DMS53 treated with DMSO at 0.1 percent for 48 hours (cell line): ENCODE data around the gene CCL27.
A peak's percentile ranks its signal among the peaks of the same experiment; 100 is the strongest.

Experiments
- DNase-seq: peaks from one replicate; lab custom pipeline; 2025; ENCODE audit not compliant: unreplicated experiment; lab: John Stamatoyannopoulos, UW

Gene CCL27

DNA sequence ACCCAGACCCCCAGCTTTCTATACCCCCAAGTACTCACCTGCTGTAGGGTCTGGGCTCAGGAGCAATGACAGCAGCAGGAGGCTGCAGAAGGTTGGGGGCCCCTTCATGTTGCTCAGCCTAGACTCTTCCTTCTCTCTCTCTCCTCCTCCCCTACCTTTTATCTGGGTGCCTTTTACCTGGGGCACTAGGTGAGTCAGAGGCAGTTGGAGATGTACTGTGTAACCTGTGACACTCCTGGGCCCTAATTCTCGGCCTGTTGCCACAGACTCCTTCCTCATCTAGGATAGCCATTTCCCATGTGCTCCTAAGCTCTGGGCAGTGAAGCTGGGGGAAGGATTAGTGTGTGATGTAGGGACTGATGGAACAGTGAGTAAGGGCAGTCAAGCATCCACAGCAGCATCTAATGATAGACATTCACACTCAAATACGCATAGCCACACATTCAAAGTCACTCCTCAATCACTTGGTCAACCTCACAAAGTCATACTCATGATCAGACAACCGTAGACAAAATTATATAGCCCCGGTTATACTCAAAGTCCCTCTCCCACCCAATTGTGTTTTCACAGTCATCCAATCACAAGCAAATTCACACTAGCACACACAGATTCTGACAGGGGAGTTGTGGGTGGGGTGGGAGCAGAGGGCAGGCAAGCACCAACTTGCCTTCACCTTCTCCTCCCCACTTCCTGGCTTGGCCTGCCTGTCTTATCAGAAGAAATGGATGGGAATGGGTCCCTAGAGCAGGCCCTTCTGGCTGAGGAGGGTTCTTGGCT, at the start of gene CCL27:
TSS of gene CCL27 (minus strand) at position 132 of the 777 bp plus-strand sequence. CDS start at position 108, 24 bp downstream.
- DNase-seq: no peak

GRCh38 chr9:34712140-34712539, 49.7 kb upstream of the CCL27 start:
- DNase-seq: no peak

- DNase-seq: no peak
Observed at GRCh38 chr9:34710023-34710422, 47.6 kb upstream of the CCL27 start, which contains the start of gene CCL21. TSS of gene CCL21 (minus strand) at chr9:34710136. CDS start at chr9:34710066, 70 bp downstream.

DNA sequence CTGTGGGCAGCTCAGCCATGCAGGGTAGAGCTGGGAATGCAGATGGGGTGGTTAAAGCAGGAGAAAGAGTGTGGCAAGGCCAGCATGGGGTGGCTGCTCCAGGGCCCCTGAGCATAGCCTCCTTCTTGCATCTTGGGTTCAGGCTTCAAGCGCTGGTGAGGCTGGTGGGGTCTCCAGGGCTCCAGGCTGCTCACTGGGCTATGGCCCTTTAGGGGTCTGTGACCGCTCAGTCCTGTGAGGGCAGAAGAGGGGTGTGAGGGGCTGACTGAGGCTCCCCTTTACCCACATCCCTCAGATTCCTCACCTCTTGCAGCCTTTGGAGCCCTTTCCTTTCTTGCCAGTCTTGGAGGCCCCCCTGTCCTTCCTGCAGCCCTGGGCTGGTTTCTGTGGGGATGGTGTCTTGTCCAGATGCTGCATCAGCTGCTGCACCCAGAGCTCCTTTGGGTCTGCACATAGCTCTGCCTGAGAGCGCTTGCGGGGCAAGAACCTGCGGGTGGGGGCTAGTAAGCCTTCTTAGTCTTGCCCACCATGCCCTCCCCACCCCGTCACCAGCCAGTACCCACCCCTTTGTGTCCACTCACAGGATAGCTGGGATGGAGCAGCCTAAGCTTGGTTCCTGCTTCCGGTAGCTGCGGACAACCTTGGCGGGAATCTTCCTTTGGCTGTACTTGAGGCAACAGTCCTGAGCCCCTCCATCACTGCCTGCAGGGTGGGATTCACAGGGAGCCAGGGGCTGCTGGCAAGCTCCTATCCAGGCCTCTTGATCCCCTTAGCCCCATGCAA, 46.9 kb upstream of the CCL27 start:
- no peak for DNase-seq

DNA sequence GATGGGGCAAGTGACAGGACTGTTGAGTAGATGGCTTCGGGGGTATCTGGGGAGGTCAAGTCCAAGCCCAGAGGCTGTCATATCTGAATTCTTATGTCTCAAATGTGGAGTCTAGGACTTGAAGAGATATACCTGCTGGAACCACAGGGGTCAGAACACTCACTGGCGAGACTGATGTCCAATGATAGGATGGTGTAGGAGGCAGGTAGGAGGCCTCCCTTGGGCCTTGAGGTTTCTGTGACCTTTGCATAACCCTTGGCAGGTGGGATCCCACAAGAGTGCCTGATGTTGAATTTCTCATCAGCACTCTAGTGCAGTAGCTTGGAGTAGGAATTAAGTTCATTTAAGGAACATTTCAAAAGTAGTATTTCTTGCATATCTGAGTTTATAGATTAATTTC, 44.7 kb upstream of the CCL27 start:
- DNase-seq: no peak

GRCh38 chr9:34701769-34702736, 39.6 kb upstream of the CCL27 start:
- peak; percentile 64 for DNase-seq

- DNase-seq: no peak
Observed at GRCh38 chr9:34701023-34701768, 38.7 kb upstream of the CCL27 start.

DNA sequence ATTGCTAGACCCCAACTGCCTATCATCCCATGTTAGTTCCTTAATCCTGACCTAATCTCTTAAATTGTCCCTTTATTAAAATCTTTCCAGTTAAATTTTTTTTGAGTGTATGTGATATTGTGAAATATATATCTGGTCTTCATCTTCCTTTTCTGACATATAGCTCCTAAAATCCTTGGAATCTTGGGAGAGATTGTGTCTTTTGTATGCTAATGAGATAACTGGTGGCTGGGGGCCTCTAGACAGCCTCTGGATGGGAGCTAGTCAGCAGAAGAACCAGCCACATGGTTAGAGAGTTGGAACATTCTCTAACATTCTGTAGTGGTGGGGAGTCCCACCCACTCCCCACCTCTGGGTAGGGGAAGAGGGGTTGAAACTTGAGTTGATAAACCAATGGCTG, 32.4 kb upstream of the CCL27 start:
- DNase-seq: no peak

GRCh38 chr9:34693560-34693959, 31.1 kb upstream of the CCL27 start:
- no peak for DNase-seq

GRCh38 chr9:34691936-34692315, 29.5 kb upstream of the CCL27 start:
- DNase-seq: no peak

DNA sequence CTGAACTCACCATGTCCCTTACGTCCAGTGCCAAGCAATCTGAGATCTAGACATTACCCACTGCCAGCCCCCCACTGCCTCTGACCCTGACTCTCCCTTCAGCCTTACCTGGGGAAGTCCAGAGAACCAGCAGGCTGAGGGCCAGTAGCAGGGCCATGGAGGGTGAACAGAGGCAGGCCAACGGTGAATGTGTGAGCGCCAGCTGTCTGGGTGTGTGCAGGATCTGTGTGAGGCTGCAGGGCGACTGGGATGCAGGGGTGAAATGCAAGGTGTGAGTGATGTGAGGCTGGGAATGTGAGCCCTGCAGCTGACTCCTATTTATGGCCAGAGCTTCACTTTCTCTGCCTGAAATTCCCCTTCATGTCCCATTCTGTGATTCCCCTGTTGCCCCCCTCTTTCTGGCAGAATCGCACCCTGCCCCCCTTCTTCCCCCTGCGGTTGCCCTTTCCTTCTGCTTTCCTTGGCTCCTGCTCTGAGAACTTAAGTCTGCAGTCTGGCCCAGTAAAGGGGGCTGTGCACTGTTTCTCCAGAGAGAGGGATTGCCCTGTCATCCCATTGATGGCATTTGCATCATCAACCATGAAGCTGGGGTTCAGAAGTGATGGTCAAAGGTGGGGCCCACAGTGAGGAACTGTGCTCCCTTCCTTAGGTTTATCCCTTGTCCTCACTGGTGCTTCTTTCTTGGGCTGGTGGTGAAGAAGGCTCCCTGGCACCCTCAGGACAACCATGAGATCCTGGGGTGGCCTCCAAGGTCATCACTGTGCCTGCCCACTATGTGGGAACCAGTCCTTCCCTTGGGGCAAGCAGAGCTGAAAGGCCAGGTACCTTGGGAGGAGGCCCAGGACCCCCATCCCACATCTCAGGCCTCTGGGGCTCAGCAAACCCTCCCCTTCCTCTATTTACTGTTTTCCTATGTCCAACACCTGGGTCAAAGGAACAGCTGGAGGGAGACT, 28.8 kb upstream of the CCL27 start, which contains the start of gene CCL19:
TSS of gene CCL19 (minus strand) at position 294 of the 953 bp plus-strand sequence. CDS start at position 157, 137 bp downstream.
- DNase-seq: no peak

DNA sequence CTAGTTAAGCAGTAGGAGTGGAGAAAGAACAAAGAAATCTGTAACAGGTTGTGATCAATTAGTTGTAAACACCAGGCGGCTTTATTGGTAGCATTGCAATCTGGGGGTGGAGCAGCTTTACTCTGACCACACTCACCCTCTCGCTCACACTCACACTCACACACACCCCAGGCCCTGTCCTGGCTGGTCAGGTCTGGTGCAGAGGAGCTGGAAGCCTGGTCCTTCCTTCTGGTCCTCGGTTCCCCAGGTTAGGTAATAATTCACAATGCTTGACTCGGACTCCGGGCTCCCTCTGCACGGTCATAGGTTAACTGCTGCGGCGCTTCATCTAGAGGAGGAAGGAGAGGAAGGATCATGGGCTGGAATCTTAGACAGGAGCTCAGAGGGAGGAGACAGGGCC, 27.1 kb upstream of the CCL27 start:
- no peak for DNase-seq

DNA sequence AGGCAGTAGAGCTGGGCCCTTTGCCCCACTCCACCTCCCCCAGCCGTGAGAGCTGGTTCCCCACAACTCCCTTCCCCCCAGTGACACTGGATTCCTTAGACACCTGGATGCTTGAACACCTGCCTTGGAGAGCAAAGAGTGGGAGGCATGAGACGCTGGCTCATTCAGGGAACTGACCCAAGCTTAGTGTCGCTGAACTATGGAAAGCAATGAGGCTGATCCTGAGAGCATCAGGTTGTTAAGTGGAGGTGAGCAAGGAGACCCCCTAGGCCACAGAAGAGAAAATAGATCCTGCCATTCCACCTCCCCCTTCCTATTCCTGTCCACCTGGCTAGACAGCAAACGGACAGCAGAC, 26.6 kb upstream of the CCL27 start:
- peak; percentile 48 for DNase-seq

DNA sequence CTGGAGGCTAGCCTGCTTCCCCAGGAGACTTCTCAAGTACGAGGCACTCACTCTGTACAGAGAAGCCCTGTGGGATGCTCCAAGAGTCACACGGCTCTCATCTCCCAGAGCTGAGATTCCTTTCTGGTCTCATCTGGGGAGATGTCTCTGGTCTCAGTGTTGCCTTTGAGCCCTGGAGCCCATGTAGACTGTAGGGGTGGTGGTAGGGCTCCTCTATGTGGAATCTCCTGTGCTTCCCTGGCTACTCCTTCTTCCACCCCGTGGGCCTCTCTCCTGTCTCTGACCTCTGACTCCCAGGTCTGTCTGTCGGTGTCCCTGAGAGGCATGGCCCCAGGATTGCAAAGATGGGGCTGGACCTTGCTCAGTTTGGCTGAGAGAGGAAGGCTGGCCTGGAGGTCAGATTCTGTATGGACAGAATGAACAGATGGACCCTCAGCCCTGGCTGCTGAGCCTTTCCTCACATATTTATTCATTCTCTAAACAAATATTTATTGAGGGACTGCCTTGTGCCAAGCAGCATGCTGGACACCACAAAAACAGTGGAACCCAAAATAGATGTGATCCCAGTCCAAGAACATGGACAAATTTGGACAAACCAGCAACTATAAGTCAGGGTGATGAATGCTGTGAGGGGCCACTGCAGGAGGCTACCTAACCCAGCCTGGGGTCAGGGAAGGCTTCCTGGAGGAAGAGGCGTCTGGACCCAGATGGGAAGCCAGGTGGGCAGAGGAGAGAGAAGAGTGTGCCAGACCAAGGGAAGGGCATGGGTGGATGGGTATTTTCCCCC, 26.1 kb upstream of the CCL27 start:
- no peak for DNase-seq

GRCh38 chr9:34687276-34688030, 25.0 kb upstream of the CCL27 start:
- DNase-seq: no peak

- DNase-seq: no peak
Observed at GRCh38 chr9:34686732-34687131, 24.3 kb upstream of the CCL27 start.

GRCh38 chr9:34686231-34686630, 23.8 kb upstream of the CCL27 start:
- no peak for DNase-seq

GRCh38 chr9:34685591-34685990, 23.1 kb upstream of the CCL27 start:
- DNase-seq: no peak
